H9 (cell line): ENCODE results near the gene PRLH. TPM values are rescaled to one million over a fixed set of nuclear protein-coding genes. Genes with fewer than 3 reads are reported as not detected.
A peak's percentile ranks its signal among the peaks of the same experiment; 100 is the strongest.

Experiments used
- DNase-seq: peaks from one replicate; pipeline ENCODE4 v3.0.0-alpha.2; 2017
- H2AFZ ChIP-seq: one replicate; pipeline ENCODE4 v1.6.1; 2013; ENCODE audit warnings: mild to moderate bottlenecking, low read length, control low read depth, moderate library complexity
- H2AK5ac ChIP-seq: 2 replicates; pipeline ENCODE4 v1.6.1; 2013; ENCODE audit warnings: low read length, control low read depth, mixed read lengths; ENCODE audit not compliant: insufficient read length
- H2BK120ac ChIP-seq: one replicate; pipeline ENCODE4 v1.6.1; 2013; ENCODE audit warnings: low read depth, mild to moderate bottlenecking, low read length, control low read depth, inconsistent platforms; ENCODE audit not compliant: poor library complexity, severe bottlenecking
- H2BK12ac ChIP-seq: 2 replicates; pipeline ENCODE4 v1.6.1; 2013; ENCODE audit warnings: low read length, control low read depth, mixed read lengths, low read depth; ENCODE audit not compliant: insufficient read length
- H2BK15ac ChIP-seq: 2 replicates; pipeline ENCODE4 v1.6.1; 2013; ENCODE audit warnings: low read depth, low read length, control low read depth
- H2BK20ac ChIP-seq: one replicate; pipeline ENCODE4 v1.6.1; 2013; ENCODE audit warnings: low read depth, mild to moderate bottlenecking, low read length, control low read depth, inconsistent platforms; ENCODE audit not compliant: poor library complexity, severe bottlenecking
- H2BK5ac ChIP-seq: 2 replicates; pipeline ENCODE4 v1.6.1; 2013; ENCODE audit warnings: low read length, control low read depth, mixed read lengths; ENCODE audit not compliant: insufficient read length
- H3K14ac ChIP-seq: 2 replicates; pipeline ENCODE4 v1.6.1; 2013; ENCODE audit warnings: low read length, control low read depth; ENCODE audit not compliant: insufficient read depth
- H3K18ac ChIP-seq: 2 replicates; pipeline ENCODE4 v1.6.1; 2013; ENCODE audit warnings: low read depth, mild to moderate bottlenecking, mixed read lengths, low read length, control low read depth; ENCODE audit not compliant: insufficient read length
- H3K23ac ChIP-seq: 2 replicates; pipeline ENCODE4 v1.6.1; 2013; ENCODE audit warnings: low read length, control low read depth, mixed read lengths, low read depth; ENCODE audit not compliant: insufficient read length
- H3K23me2 ChIP-seq: 2 replicates; pipeline ENCODE4 v1.6.1; 2013; ENCODE audit warnings: low read depth, mild to moderate bottlenecking, mixed read lengths, low read length, control low read depth; ENCODE audit not compliant: insufficient read length, poor library complexity, severe bottlenecking
- H3K27ac ChIP-seq: 2 replicates; pipeline ENCODE4 v1.5.1; 2013; ENCODE audit warnings: low read length, control low read depth, mixed read lengths, low read depth; ENCODE audit not compliant: insufficient read length
- H3K27me3 ChIP-seq: 2 replicates; pipeline ENCODE4 v1.6.1; 2013; ENCODE audit warnings: low read length, control low read depth, inconsistent platforms; ENCODE audit not compliant: insufficient read depth
- H3K4ac ChIP-seq: 2 replicates; pipeline ENCODE4 v1.6.1; 2013; ENCODE audit warnings: low read depth, mild to moderate bottlenecking, control low read depth, inconsistent platforms, low read length, moderate library complexity
- H3K4me1 ChIP-seq: 2 replicates; pipeline ENCODE4 v1.6.1; 2013; ENCODE audit warnings: low read length, control low read depth, inconsistent platforms; ENCODE audit not compliant: insufficient read depth
- H3K4me2 ChIP-seq: 2 replicates; pipeline ENCODE4 v1.6.1; 2013; ENCODE audit warnings: low read length, control low read depth, mixed read lengths; ENCODE audit not compliant: insufficient read length, insufficient read depth
- H3K56ac ChIP-seq: 2 replicates; pipeline ENCODE4 v1.6.1; 2013; ENCODE audit warnings: low read depth, mild to moderate bottlenecking, mixed read lengths, low read length, control low read depth; ENCODE audit not compliant: insufficient read length
- H3K79me1 ChIP-seq: 2 replicates; pipeline ENCODE4 v1.6.1; 2013; ENCODE audit warnings: low read depth, mild to moderate bottlenecking, moderate library complexity, low read length, control low read depth, inconsistent platforms; ENCODE audit not compliant: insufficient read depth, poor library complexity, severe bottlenecking
- H3K79me2 ChIP-seq: 2 replicates; pipeline ENCODE4 v1.6.1; 2013; ENCODE audit warnings: low read length, control low read depth, inconsistent platforms; ENCODE audit not compliant: insufficient read depth
- H3K9ac ChIP-seq: 2 replicates; pipeline ENCODE4 v1.6.1; 2013; ENCODE audit warnings: low read length, control low read depth, mixed read lengths; ENCODE audit not compliant: insufficient read length; ENCODE audit errors: extremely low read depth
- H3K9me3 ChIP-seq: one replicate; pipeline ENCODE4 v1.6.1; 2013; ENCODE audit warnings: low read depth, low read length, inconsistent platforms; ENCODE audit not compliant: control insufficient read depth
- H3T11ph ChIP-seq: one replicate; pipeline ENCODE4 v1.6.1; 2013; ENCODE audit warnings: mild to moderate bottlenecking, low read length, control low read depth, inconsistent platforms
- H4K20me1 ChIP-seq: one replicate; pipeline ENCODE4 v1.6.1; 2013; ENCODE audit not compliant: control insufficient read depth, insufficient read length, insufficient read depth
- H4K5ac ChIP-seq: 2 replicates; pipeline ENCODE4 v1.6.1; 2013; ENCODE audit warnings: low read depth, mild to moderate bottlenecking, mixed read lengths, low read length, control low read depth; ENCODE audit not compliant: insufficient read length
- H4K8ac ChIP-seq: replicated peaks from 2 replicates; pipeline ENCODE4 v1.6.1; 2013; ENCODE audit warnings: low read length, control low read depth, mixed read lengths, low read depth; ENCODE audit not compliant: insufficient read length
- H4K91ac ChIP-seq: 2 replicates; pipeline ENCODE4 v1.6.1; 2013; ENCODE audit warnings: low read depth, mild to moderate bottlenecking, moderate library complexity, mixed read lengths, low read length, control low read depth; ENCODE audit not compliant: insufficient read length
- H3K27ac Mint-ChIP-seq, 3 experiments: 2 replicates in 2 of 3; 3 replicates in 1 of 3; pipeline ENCODE4 v1.8.0; 2020 to 2021; ENCODE audit warnings: mixed read lengths in 3 of 3, mild to moderate bottlenecking in 1 of 3, moderate library complexity in 1 of 3
- H3K27me3 Mint-ChIP-seq: 2 replicates; pipeline ENCODE4 v1.8.0; 2021; ENCODE audit warnings: low read depth, mild to moderate bottlenecking, moderate library complexity, mixed read lengths
- H3K36me3 Mint-ChIP-seq, 3 experiments: 2 replicates in 2 of 3; 3 replicates in 1 of 3; pipeline ENCODE4 v1.8.0; 2020 to 2021; ENCODE audit warnings: low read depth in 3 of 3, mixed read lengths in 3 of 3; ENCODE audit not compliant: insufficient read depth in 1 of 3
- H3K4me1 Mint-ChIP-seq, 2 experiments: 2 replicates each; pipeline ENCODE4 v1.8.0; 2020; ENCODE audit warnings: mixed read lengths in 2 of 2
- H3K4me3 Mint-ChIP-seq, 2 experiments: 2 replicates in 1 of 2; 3 replicates in 1 of 2; pipeline ENCODE4 v1.8.0; 2020 to 2021; ENCODE audit warnings: mild to moderate bottlenecking in 2 of 2, mixed read lengths in 2 of 2, moderate library complexity in 1 of 2
- H3K9me3 Mint-ChIP-seq, 2 experiments: 2 replicates in 1 of 2; 3 replicates in 1 of 2; pipeline ENCODE4 v1.8.0; 2020; ENCODE audit warnings: mild to moderate bottlenecking in 2 of 2, mixed read lengths in 2 of 2, moderate library complexity in 1 of 2
- CTCF ChIP-seq: fragments of 200-600 bp; sonication (generic); conservative IDR thresholded peaks from 3 replicates; pipeline ENCODE4 v1.8.0; 2021; ENCODE audit warnings: antibody characterized with exemption, mild to moderate bottlenecking
- WGBS: extraction: QIAGEN DNeasy Blood & Tissue Kit; methylation state at CpG from one replicate; pipeline ENCODE4 v1.1.7; 2013; ENCODE audit warnings: missing lambda C conversion rate, low lambda C conversion rate, mixed read lengths; ENCODE audit not compliant: insufficient read length; ENCODE audit errors: extremely low coverage; 5-methylcytosine and 5-hydroxymethylcytosine counted together
- total RNA-seq: library from RNA; stranded (reverse); gene quantifications from 2 replicates; pipeline ENCODE4 v1.2.1, GENCODE V29; 2021

Gene PRLH
- total RNA-seq, 1 experiment from 2014 or later: not detected

- no peak overlapping the region for H2BK120ac ChIP-seq
- H4K20me1 ChIP-seq: no peaks in the 10 kb centered on the region
- no peak overlapping the region for H2BK5ac ChIP-seq
- peak overlapping the region; percentile 22 for H3K18ac ChIP-seq
- peak; percentile 79 for DNase-seq
- H3K27ac ChIP-seq: no peak overlapping the region
- no peak overlapping the region for H4K8ac ChIP-seq
- no peak overlapping the region for H3K9ac ChIP-seq
- Mint-ChIP-seq H3K4me3 (peak overlapping the region in 1 of 2 experiments; percentile 21; a peak in 1 of 5 replicates), H3K27me3 (peaks cover 17% of the 10 kb centered on the region), H3K27ac (no peak overlapping the region; a peak in 1 of 7 replicates), H3K9me3 (peaks cover 14 to 15% of the 10 kb centered on the region in 2 experiments), H3K4me1 (peaks cover 63 to 64% of the 10 kb centered on the region in 2 experiments), H3K36me3 (peaks cover 7 to 11% (median 7%) of the 10 kb centered on the region in 3 experiments)
- no peak overlapping the region for H3K4me2 ChIP-seq
- H3K4me1 ChIP-seq: peaks cover 5% of the 10 kb centered on the region; the same call in 1 of the 2 replicates
- H3K79me2 ChIP-seq: no peaks in the 10 kb centered on the region
- no peak overlapping the region for H3K4ac ChIP-seq
- no peak overlapping the region for H2BK20ac ChIP-seq
- no peak overlapping the region for H2AK5ac ChIP-seq
- no peaks in the 10 kb centered on the region for H3K79me1 ChIP-seq
- peak overlapping the region; percentile 10 for H3K14ac ChIP-seq
- H3K9me3 ChIP-seq: peaks cover 3% of the 10 kb centered on the region
- H3K23ac ChIP-seq: no peak overlapping the region
- no peaks in the 10 kb centered on the region for H3K23me2 ChIP-seq
- H3K56ac ChIP-seq: no peak overlapping the region
- TF ChIP-seq CTCF: peak; percentile 54
- H4K5ac ChIP-seq: no peak overlapping the region
- WGBS: no CpG with 5 or more reads among the region's 14 CpGs
- no peak overlapping the region for H2BK12ac ChIP-seq
- no peak overlapping the region for H2AFZ ChIP-seq
- no peak overlapping the region for H4K91ac ChIP-seq
- H3K27me3 ChIP-seq: no peaks in the 10 kb centered on the region
- no peak overlapping the region for H3T11ph ChIP-seq
- H2BK15ac ChIP-seq: no peak overlapping the region
Observed at GRCh38 chr2:237601453-237602116, 35.2 kb downstream of the PRLH start.
